NCI-H1105 treated with DMSO at 0.1 percent for 48 hours (cell line): ENCODE measurements around the gene CDSN.

Experiments
- DNase-seq: peaks from one replicate; lab custom pipeline; 2025; lab: John Stamatoyannopoulos, UW

The CDSN gene

DNA sequence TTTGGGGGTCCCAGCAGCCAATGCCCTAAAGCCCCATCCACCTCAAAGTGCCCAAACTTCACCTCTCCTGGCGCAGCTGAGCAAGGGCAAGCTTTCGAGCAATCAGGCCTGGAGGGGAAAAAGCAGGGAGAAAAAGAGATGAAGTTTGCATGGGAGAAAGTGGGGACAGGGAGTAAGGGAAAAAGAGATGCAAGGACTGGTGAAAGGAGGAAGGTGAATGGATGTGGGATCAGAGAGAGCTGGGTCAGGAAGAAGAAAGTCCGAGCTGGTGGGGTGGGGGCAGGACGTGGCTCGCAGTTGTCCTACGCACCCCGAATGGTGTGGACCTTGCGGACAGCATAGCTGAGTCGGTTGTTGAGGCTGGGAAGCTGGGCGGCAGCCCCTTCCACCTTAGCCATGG, 25.1 kb upstream of the CDSN start:
- DNase-seq = no peak

DNA sequence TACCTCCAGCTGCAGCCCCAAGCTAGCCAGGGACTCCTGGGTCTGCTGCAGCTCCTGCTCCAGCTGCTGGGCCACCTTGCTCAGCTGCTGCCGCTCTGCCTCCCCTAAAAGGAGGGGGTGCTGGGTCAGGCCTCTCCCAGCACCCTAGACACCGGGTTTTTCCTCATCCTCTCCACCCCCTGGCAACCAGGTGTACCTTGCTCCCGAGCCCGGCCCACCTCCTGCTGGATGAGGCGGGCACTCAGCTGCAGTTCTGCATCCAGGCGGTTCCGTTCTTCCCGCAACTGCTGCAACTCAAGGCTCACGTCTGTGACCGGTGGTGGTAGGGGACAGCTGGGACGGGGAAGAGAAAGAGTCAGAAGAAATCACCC, 24.7 kb upstream of the CDSN start:
- no peak for DNase-seq

DNA sequence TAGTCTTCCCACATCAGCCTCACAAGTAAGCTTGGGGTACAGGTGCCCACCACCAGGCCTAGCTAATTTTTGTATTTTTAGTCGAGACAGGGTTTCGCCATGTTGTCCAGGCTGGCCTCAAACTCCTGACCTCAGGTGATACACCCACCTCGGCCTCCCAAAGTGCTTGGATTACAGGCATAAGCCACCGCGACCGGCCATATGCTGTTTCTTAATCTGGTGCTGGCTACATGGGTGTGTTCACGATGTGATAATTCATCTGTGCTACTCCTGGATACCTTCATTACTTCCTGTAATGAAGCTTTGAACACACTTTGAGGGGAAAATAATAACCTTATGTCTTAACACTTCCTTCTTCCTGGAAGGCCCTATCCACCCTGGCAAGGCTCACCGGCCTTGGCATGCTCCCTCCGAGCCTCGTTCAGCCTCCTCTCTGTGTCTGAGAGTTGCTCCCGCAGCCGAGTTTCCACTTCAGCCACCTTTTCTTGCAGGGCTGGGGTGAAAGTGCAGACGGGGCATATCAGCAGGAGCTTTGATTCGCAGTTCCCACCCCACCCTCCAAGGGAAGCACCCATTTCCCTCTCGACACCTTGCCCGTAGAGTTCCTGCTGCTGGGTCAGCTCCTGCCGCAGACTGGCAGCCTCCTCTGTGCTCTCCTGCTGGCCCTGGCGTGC, 24.2 kb upstream of the CDSN start:
- DNase-seq = no peak

DNA sequence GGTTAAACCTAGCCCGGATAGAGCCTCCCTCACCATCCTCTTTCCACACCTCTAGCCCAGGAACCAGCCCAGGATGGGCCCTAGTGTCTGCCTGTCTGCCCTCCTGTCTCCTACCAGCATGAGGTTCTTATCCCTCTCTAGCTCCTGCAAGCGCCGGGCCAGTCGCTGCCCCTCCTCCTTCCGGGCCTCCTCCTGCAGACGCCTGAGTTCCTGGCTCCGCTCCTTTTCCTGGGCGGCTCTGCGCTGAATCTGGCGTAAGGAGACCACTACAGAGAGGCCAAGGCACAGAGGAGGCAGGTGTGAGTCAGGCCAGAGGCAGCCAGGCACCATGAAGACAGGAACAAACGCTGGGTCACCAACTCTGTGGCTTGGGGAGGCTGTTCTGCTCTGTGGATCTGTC, 22.9 kb upstream of the CDSN start:
- DNase-seq = no peak

DNA sequence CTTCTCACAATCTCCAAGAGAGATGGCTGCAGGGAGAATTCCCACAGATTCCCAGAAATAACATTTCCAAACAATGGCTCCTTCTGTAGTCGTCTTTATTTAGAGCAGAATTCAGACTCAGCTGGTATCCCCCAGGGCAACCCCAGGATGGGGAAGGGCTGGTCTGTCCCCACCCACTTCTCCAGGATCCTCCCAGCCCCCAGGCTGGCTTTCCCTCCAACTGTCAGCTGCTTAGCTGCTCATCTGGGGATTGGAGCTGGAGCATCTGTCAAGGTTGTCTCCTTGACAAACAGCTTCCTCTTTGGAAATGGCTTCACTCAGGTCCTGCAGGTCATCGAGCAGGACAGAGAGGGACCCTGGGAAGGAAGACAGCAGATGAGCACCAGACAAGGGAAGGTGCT, 22.1 kb upstream of the CDSN start:
- DNase-seq = no peak

DNA sequence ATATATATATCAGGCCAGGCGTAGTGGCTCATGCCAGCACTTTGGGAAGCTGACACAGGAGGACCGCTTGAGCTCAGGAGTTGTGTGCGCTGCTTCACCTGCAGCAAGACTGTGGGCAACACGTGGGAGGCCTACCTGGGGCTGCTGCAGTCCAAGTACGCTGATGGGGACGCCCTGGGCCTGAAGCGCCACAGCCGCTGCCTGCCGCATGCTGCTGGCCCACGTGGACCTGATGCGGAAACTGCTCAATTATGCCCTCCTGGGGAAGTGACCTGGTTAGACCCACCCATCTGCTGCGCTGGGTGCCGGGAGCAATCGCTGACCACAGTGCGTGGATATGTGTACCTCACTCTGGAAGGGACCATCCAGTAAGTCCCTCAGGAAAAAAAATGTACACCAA, 20.4 kb upstream of the CDSN start:
- DNase-seq = no peak

DNA sequence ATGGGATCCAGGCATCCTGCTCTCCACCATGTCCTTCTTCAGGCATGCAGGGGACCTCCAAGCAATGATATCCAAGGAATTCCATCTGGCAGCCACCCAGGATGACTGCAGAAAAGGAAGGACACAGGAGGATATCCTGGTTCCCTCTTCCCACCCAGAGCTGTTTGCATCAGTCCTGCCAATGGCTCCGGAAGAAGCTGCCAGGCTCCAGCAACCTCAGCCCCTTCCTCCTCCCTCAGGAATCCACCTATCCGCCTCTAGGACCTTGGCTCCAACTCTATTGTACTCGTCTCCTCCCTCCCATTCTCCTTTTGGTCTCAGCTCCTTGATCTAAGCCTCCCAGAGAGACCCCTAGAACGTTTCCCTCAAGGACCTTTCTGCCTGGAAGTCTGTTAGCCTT, 19.4 kb upstream of the CDSN start:
- DNase-seq = no peak

DNA sequence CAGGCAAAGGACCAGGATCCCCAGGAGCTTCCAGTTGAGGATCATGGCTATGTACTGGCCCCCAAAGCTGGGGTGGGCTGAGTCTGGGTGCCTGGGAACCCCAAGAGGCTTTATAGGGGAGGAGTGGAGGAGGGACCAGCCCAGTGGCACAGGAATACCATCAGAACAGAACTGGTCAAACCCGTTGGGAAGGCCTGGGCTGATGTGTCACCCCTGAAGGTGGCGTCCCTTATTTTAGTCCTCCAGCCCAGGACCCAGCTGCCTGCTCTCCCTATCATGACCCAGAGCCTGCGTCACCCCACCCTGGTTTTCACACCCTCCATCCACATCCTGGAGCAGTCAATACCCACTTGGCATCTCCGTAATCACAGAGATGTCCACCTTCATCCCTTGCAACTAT, 18.7 kb upstream of the CDSN start, which contains the start of gene PSORS1C2:
Gene PSORS1C2, minus strand, starts transcription at position 85 of the 400 bp plus-strand sequence. Its CDS starts 40 bp downstream, at position 45.
- DNase-seq = no peak

DNA sequence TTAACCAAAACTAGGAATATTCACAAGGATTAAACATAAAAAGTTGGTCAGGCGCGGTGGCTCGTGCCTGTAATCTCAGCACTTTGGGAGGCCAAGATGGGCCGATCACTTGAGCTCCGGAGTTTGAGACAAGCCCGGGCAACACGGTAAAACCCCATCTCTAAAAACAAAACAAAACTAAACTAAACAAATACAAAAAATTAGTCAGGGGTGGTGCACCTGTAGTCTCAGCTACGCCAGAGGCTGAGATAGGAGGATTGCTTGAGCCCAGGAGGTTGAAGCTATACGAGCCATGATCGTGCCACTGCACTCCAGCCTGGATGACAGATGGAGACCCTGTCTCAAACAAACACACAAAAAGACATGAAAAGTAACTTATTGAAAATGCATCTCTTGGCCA, 15.5 kb upstream of the CDSN start:
- DNase-seq = no peak

DNA sequence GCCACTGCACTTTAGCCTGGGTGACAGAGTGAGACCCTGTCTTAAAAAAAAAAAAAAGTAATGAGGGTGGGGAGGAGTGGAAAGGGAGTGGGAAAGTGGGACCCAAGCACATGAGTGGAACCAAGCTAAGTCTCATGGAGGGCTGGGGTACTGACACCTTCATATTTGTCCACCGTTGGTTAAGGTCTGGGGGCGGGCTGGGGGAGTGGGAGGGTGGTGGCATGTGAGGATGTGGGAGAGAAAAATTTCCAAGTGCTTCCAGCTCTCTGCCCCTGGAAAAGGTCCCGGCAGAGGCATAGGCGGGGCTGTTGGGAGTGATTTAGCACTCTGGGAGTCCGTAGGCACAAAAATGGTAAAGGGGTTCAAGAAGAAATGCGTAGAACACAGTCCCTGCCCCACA, 12.6 kb upstream of the CDSN start:
- DNase-seq = no peak

DNA sequence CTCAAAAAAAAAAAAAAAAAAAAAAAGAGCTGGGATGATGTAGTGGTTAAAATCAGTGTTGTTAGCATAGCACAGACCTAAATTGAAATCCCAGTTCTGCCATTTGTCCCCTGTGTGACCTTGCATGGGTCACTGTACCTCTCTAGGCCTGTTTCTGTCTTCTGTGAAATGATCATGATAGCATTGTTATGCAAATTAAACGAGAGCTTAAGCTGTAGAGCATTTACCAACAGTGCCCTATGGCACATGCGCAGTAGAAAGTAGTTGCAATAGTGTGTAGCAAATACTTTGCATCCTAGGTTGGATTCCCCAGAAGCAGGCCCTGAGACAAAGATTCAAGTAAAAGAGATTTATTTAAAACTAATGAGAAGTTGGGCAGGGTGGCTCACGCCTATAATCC, 11.3 kb upstream of the CDSN start:
- DNase-seq = no peak

DNA sequence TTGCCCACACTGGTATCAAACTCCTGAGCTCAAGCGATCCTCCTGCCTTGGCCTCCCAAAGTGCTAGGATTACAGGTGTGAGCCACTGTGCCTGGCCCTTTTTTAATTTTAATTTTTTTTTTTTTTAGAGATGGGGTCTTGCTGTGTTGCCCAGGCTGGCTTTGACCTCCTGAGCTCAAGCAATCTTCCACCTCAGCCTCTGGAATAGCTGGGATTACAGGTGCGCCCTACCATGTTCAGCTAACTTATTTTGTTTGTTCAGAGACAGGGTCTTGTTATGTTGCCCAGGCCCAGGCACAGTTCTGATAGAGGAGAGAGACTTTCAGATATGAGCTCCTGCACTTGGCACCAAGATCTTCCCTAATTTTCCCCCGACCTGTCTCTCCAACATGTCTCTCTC, 10.5 kb upstream of the CDSN start:
- DNase-seq = no peak

DNA sequence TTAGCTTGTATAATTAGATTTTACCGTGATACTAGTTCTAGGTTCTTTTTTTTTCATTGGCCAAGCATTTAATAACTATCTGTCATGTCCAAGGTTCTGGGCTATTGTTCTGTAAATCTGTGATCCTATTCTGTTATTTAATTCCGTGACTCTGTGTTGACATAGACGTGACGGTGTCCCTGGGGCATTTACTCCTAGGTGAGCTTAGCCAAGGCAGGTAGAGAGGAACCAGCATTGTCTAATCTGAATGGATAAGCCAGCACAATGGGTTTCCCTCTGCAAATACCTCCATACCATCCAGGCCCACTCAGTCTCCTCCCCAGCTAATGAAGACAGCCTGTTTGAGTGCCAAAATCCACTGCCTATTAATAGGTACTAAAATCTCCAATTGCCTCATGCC, 8.9 kb upstream of the CDSN start:
- no peak for DNase-seq

DNA sequence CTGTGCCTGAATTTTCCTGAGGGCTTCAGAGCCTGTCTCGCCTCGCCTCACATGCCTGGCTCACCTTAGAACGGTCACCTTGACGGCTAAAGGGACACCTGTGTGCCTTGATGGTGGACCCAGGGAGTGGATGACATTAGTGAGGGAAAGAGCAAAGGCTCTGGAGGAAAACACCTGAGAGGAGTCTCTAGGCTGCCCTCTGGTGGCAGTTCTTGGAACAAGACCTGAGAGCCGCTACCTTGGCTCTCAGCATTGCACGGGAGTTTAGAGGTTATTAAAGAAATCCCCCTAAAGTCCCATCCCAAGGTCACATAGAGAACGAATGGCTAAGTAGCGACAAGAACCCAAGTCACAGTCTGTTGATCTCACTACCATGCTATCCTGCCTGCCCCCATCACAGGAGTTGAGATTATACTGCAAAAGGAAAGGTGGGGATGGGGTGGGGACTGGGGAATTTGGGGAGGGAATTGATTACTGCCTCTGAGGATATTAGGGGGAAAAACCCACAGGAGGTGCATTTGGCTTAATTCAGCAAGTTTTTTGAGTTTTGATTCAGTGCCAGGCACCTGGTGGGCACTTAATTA, 7.9 kb upstream of the CDSN start:
- DNase-seq = peak; percentile 54

DNA sequence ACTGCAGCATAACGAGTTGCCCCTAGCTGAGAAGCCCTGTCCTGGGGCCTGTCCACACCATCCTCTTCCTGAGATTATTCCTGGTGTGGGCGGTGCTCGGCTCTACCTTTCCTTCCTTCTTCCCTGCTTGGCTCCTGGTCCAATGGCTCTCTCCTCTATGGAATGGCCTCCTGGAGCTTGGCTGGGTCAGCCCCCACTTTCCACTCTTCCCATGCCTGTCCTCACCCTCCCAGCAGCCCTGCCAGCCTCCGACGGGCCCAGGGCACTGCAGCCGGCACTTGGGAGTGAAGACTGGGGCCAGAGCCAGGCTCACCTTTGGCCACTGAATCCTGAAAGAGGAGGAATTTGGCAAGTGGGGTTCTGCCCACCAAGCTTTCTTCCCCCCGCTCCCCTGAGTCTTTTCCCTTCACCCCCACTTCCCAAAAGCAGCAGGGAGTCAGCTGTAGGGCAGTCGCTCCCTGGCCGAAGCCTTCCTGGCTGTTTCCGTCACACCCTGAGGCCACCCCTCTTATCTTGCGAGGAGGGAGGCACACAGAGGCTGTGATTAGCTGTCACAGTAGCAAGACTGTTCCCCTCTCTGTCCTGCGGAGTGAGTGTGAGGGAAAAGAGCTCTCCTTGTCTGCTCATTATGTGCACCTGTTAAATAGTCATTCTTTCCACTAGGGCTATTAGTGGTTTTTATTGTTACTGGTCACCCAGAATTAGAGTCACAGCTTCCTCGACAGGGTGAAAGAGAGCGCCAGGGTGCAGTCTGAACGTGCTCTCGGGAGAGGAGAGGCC, 6.3 kb upstream of the CDSN start:
- DNase-seq = no peak

DNA sequence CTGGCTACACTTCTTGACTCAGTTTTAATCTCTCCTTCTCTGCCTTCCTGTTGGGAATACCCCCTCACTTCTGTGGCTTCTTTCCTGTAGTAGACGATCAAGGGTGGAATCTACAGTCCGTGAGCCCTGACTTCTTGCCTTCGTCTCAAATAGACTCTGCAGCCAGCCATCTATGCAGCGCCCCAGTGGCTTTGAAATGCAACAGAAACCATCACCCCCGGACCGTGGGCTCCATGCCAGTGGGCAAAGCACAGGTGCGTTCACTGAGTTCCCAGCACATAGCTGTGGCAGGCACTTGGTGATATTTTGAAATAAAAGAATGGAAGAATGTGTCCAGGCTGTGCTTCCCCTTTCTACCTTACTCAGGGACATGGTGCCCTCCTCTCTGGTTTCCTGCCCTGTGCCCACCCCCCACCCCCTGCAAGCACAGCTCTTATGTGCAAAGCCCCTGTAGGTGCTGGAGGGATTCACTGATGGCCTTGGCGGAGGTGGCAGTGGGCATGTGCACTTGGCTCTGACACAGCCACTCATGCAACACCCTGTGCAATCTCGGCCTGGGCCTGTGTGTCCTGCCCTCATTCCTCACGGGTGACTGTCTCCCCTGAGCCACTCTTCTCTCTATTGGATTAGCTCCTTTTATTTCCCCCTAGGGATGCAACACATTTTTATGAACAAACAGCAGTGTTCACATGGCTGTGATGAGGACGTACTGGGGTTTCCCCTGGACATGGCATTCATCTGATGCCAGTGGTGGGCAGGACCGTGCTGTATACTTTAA, 5.5 kb upstream of the CDSN start:
- no peak for DNase-seq

DNA sequence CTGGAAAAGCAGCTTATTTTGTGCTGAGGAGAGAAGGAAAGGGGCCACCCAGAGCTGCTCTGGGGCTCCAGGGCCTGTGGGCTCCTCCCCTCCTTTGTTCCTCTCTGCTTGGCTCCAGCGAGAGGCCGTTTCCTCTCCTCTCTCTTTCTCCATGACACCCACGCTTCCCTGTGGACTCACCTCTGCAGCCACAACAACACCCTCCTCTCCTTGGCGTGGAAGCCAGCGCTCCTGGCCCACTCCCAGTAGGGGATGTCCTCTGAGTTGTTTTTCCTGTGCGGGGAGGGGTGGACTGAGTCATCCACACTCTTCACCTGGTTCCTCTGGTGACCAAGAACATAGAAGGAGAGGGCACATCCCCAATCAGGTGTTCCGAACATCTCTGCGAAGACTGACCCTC, 4.9 kb upstream of the CDSN start:
- no peak for DNase-seq

DNA sequence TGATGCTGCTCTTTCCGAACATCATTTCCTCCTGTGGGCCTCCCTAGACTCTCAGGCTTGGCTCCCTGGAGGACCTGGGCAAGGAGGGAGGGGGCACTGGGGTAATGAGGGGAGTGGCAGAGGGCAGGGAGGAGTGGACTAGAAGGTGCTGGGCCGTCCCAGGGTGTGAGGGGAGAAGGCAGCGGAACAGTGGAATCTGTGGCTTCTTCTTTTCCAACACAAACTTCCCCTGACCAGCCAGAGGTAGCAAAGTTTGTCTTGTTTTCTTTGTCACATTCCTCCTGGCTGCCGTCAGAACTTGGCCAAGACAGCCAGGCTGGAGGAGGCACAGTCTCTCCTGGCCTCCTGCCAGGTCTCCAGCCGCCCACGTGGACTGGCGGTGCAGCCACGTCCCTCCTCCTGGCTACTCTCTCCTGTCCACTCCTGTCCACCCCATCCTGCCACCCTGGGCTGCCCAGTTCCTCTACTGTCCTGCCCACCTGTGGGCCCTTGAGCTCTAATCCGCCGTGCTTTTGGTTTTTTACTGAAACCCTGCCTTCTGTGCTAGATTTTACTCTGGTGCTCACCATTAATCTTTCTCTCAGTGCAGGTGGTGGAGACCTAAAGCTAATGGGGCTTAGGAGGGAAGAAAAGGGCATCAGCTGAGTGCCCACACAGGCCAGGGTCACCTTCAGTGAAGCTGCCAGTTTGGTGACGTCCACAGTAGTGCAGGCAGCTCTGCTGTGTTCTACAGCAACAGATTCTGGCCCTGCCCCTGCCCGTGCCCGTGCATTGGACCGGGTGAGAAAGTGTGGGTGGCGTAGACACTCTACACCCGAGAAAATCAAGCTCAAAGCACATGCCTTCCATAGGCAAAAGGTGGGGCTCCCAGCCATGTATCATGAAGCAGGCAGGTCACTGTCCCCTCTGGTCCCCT, 2.8 kb upstream of the CDSN start:
- no peak for DNase-seq

DNA sequence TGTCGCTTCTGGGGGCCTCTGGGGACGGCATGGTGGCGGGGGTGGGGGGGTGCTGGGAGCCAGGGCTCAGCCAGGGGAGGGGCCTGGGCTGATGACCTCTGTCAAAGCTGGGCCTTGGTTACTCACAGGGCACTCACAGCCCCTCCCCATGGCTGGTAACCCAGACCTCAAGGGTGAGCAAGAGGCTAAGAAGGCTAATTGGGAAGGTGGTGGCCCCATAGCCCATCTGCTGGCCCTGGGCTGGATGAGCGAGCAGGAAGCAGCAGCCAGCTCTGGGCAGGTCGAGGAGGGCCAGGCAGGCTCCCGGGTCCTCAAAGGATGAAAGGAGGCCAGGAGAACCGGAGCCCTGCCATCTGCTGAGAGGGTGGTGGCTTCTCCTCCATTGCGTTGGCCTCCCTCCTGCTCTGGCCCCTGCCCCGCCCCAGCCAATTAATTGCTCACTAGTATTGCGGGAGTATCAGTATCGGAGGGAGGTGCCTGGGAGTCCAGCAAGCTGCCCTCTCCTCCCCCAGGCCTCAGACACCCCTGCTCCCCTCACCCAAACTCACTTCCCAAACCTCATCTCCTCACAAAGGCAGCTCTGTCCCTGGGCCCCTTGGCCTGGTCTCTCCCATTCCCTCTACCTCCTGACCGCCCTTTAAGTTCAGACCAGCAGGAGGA, 1.0 kb upstream of the CDSN start:
- no peak for DNase-seq

DNA sequence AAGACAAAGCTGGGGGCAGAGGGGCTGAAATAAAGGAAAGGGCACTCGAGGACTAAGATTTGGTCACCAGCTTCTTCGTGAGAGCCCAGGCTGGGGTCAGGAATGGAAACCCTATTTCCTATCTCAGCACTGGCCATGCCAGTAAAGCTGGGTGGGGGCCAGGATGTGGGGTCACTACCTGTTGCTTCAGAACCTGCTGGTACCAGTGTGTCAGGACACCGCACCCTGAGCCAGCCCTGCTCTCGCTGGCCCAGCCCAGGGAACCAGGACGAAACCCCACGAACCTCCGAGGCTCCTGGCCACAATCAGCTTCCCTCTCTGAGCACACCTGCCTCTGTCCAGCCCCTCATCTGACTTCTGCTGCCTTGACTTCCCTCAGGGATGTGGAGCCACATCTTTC, 2.1 kb downstream of the CDSN start:
- DNase-seq = no peak
